ENCODE data around the gene DNAJC10. TPM values are rescaled to one million over a fixed set of nuclear protein-coding genes. Genes with fewer than 3 reads are reported as not detected.

The DNAJC10 gene
- total RNA-seq, 2 experiments from 2014 or later, result 34.0 to 34.1 TPM

GRCh38 chr2:182804128-182804527, 88.1 kb downstream of the DNAJC10 start:
- intact Hi-C loops (cut with DNase I, micrococcal nuclease), result no loop called here
- no peak for DNase-seq
- H3K27ac ChIP-seq (ENCODE audit: low read depth in 1 of 2, low read length in 2 of 2), result no peak overlapping the region
- no peaks in the 10 kb centered on the region for H3K36me3 ChIP-seq (ENCODE audit: insufficient read depth, low read length)
- H3K9me3 Mint-ChIP-seq, result no peaks in the 10 kb centered on the region
- no peaks in the 10 kb centered on the region for H3K36me3 Mint-ChIP-seq (ENCODE audit: low read depth)
- POLR2A ChIA-PET, result no interaction called here
- no peak overlapping the region for H3K27ac Mint-ChIP-seq
- H3K4me1 ChIP-seq (ENCODE audit: insufficient read depth, low read length), result no peaks in the 10 kb centered on the region
- H3K9me3 ChIP-seq (ENCODE audit: control insufficient read depth in 1 of 2, insufficient read depth in 1 of 2, low read length in 2 of 2), result no peaks in the 10 kb centered on the region
- H3K27me3 ChIP-seq (ENCODE audit: control insufficient read depth in 1 of 2, insufficient read depth in 2 of 2, low read length in 2 of 2), result peaks cover 0 to 9% of the 10 kb centered on the region in 2 experiments
- TF ChIP-seq CTCF (IDR thresholded peaks at IDR 0.05), result no peak
- H3K27me3 Mint-ChIP-seq, result peaks cover 30% of the 10 kb centered on the region
- H3K4me1 Mint-ChIP-seq (ENCODE audit: low read depth), result no peaks in the 10 kb centered on the region
- CTCF ChIA-PET, result no interaction called here
- ATAC-seq (ENCODE audit: poor library complexity), result no peak
- H3K4me3 ChIP-seq (ENCODE audit: low read length), result no peak overlapping the region
- no peak overlapping the region for H3K4me3 Mint-ChIP-seq

- POLR2A ChIA-PET, result interaction anchor here (0.5 kb wide), 1 partner anchor 12 kb away, joined by 5 read pairs; no protein-coding TSS in a partner anchor
- H3K27me3 Mint-ChIP-seq, result peaks cover 22% of the 10 kb centered on the region
These were observed 91.3 kb downstream of the DNAJC10 start for GRCh38 chr2:182807319-182807718.

GRCh38 chr2:182810087-182810486, 94.0 kb downstream of the DNAJC10 start:
- no peak for TF ChIP-seq CTCF (IDR thresholded peaks at IDR 0.05)
- no peaks in the 10 kb centered on the region for H3K27me3 ChIP-seq (ENCODE audit: control insufficient read depth in 1 of 2, insufficient read depth in 2 of 2, low read length in 2 of 2)
- POLR2A ChIA-PET, result no interaction called here
- Mint-ChIP-seq H3K4me3 (no peak overlapping the region), H3K4me1 (ENCODE audit: low read depth) (no peaks in the 10 kb centered on the region), H3K9me3 (no peaks in the 10 kb centered on the region), H3K27me3 (peaks cover 19% of the 10 kb centered on the region), H3K27ac (no peak overlapping the region), H3K36me3 (ENCODE audit: low read depth) (no peaks in the 10 kb centered on the region)
- DNase-seq, result no peak
- CTCF ChIA-PET, result no interaction called here
- no peaks in the 10 kb centered on the region for H3K36me3 ChIP-seq (ENCODE audit: insufficient read depth, low read length)
- H3K9me3 ChIP-seq (ENCODE audit: control insufficient read depth in 1 of 2, insufficient read depth in 1 of 2, low read length in 2 of 2), result no peaks in the 10 kb centered on the region
- intact Hi-C loops (cut with DNase I, micrococcal nuclease), result no loop called here
- no peak overlapping the region for H3K4me3 ChIP-seq (ENCODE audit: low read length)
- H3K4me1 ChIP-seq (ENCODE audit: insufficient read depth, low read length), result no peaks in the 10 kb centered on the region
- no peak overlapping the region for H3K27ac ChIP-seq (ENCODE audit: low read depth in 1 of 2, low read length in 2 of 2)
- ATAC-seq (ENCODE audit: poor library complexity), result no peak

More at GRCh38 chr2:182807319-182807718, 91.3 kb downstream of the DNAJC10 start:
- no peak for ATAC-seq (ENCODE audit: poor library complexity)
- Histone ChIP-seq H3K9me3 (ENCODE audit: control insufficient read depth in 1 of 2, insufficient read depth in 1 of 2, low read length in 2 of 2) (no peaks in the 10 kb centered on the region), H3K4me3 (ENCODE audit: low read length) (no peak overlapping the region), H3K27ac (ENCODE audit: low read depth in 1 of 2, low read length in 2 of 2) (no peak overlapping the region), H3K27me3 (ENCODE audit: control insufficient read depth in 1 of 2, insufficient read depth in 2 of 2, low read length in 2 of 2) (peaks cover 0 to 9% of the 10 kb centered on the region in 2 experiments), H3K4me1 (ENCODE audit: insufficient read depth, low read length) (no peaks in the 10 kb centered on the region), H3K36me3 (ENCODE audit: insufficient read depth, low read length) (no peaks in the 10 kb centered on the region)
- no peak overlapping the region for H3K4me3 Mint-ChIP-seq
- TF ChIP-seq CTCF (IDR thresholded peaks at IDR 0.05), result no peak
- H3K27ac Mint-ChIP-seq, result no peak overlapping the region
- no peak for DNase-seq
- H3K9me3 Mint-ChIP-seq, result no peaks in the 10 kb centered on the region
- H3K36me3 Mint-ChIP-seq (ENCODE audit: low read depth), result no peaks in the 10 kb centered on the region
- intact Hi-C loops (cut with DNase I, micrococcal nuclease), result no loop called here
- no peaks in the 10 kb centered on the region for H3K4me1 Mint-ChIP-seq (ENCODE audit: low read depth)
- CTCF ChIA-PET, result interaction anchor here (1.4 to 2.3 kb wide), 2 partner anchors 10 to 13 kb away, joined by 3 to 5 read pairs; no protein-coding TSS in a partner anchor

Measured in CD4-positive, alpha-beta T cell (primary cell).